Kidney capillary endothelial cell (primary cell): Measurements from ENCODE around the gene CCDC183.

Experiments
- DNase-seq: peaks from one replicate; pipeline ENCODE4 v3.0.0-alpha.2; 2018; ENCODE audit warnings: low spot score

CCDC183 gene

DNA sequence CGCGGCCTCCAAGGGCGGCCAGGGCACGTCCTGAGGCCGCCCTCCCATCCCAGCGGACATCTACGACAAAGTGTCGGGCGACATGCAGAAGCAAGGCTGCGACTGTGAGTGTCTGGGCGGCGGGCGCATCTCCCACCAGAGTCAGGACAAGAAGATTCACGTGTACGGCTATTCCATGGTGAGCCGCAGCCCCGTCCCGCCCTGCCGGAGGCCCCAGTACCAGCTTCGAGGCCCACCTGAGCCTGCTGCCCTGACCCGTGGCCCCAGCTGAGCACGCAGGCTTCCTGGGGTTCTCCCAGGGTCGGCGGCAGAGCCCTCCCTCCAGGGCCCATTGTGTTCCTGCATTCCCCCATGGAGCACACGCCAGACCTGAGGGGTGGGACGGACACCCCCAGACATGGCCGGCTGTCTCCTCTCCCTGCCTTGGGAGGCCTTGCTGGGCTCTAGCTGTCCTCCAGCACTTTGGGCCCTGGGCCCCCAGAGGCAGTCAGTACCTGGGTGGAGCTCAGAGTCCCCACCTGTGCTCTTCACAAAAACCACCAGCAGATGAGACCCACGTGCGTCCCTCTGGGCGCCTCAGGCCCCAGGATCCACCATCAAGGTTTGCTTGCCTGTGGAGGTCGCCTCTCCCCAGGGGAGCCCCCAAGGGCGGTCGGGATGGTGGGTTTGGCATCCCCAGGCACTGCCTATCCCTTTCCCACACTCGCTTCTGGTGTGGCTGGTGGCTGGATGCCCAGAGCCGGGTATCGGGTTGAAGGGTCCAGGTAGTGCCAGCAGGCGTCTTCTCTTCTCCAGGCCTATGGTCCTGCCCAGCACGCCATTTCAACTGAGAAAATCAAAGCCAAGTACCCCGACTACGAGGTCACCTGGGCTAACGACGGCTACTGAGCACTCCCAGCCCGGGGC lies 54.1 kb downstream of the CCDC183 start:
- DNase-seq = no peak

DNA sequence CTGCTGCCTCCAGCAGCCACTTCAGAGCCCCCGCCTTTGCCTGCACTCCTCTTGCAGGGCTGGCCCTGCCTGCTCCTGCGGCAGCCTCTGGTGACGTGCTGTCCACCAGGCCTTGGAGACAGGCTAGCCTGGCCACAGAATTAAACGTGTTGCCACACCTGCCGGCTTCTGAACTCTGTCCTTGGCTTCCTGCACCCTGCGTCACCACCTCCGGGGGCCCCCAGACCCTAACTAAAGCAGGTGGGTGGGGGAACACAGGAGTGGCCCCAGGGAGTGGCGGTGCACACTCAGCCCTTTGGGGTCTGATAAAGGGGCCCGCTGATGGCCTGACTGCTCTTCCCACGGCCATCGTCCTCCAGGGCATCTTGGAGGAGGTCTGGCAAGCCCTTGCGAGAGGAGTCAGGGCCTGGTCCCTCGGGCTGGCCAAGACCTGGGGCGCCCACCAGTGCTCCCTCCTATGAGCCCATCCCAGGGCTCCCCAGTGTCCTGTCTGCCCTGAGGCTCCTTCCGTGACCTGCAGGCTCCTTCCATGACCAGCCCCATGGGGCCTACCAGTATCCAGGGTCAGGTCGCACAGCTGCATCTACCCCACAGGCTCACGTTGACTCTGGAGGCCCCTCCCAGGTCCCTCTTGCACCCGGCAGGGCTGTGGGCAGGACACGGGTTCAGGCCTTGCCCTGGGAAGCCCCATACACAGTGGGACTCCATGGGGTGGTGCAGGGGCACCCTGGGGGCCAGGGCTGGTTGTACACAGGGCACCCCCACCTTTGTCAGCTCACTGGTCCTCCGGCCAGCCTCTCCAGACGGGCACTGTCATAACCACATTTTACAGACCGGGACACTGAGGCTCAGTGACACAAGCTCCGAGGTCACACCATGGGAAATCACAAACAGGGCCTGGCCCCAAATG lies 55.0 kb downstream of the CCDC183 start:
- DNase-seq = no peak

DNA sequence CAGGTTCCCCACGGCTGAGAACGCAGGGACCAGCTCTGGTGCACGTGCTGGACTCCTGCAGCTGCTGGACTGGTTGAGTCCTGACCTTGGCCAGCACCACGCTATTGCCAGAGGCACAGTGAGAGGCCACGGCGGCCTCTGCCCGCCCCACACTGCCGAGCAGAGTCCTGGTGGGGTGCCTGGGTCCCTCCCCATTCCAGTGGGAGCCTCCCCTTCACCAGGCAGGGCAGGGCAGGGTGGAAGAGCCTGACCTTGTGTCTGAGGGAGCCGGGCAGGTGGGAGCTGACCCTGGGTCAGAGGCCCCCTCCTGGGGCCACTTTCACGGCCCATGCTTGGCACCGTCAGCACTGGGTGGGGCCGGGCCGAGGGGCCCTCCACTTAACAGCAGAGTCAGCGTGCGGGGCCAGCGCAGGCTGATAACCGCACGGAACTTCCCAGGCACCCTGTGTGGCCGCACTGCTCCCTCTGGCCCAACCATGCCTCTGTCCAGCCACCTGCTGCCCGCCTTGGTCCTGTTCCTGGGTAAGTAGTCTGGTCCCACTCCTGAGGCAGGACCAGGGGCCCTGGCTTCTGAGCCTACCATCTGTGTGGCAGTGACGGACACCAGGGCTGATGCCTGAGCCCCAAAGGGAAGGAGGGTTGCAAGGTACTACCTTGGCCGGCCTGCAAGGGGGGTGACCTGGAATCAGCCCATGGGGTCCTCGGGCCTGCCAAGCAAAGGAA lies 56.0 kb downstream of the CCDC183 start, which contains the start of gene MAMDC4:
Gene MAMDC4 (plus strand): TSS at position 406 of the 723 bp plus-strand sequence. CDS start 71 bp downstream, at position 477.
- no peak for DNase-seq

DNA sequence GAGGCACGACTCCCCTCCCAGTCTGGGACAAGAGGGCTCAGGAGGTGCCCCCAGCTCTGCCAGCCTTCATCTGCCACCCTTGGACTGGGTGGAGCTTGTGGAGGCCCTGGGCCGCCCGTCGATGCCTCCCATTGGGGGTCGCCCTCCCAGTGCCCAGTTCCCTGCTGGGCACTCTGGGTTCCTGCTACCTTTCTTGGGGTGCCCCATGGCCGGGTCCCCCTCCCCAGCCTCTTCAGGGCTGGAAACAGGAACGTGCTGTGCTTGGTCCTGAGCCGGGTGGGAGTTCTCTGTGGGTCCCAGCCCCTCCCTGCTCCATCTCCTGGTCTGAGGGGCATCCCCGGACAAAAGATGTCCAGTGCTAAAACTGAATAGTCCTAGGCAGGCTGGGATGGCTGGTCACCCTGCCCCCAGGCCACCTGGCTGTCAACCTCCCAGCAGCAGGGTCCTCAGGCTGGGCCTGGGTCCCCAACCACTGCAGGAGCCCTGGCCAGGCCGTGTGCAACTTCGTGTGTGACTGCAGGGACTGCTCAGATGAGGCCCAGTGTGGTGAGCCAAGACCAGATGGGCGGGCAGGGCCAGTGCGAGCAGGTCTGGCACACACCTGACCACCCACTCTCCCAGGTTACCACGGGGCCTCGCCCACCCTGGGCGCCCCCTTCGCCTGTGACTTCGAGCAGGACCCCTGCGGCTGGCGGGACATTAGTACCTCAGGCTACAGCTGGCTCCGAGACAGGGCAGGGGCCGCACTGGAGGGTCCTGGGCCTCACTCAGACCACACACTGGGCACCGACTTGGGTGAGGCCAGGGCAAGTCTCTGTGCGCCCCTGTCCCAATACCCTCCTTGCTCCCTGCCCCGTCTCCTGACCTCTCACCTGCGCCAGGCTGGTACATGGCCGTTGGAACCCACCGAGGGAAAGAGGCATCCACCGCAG lies 56.8 kb downstream of the CCDC183 start:
- no peak for DNase-seq

DNA sequence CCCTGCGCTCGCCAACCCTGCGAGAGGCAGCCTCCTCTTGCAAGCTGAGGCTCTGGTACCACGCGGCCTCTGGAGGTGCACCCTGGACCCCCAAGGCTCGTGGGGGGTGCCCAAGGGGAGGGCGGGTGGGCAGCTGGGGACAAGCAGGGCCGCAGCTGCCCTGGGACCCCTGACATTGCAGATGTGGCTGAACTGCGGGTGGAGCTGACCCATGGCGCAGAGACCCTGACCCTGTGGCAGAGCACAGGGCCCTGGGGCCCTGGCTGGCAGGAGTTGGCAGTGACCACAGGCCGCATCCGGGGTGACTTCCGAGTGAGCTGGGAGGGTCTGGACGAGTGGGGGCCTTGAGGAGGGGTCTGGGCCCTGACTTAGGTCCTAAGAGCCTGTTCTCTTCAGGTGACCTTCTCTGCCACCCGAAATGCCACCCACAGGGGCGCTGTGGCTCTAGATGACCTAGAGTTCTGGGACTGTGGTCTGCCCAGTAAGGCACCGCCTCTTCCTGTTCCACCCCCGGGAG lies 57.5 kb downstream of the CCDC183 start:
- DNase-seq = no peak

DNA sequence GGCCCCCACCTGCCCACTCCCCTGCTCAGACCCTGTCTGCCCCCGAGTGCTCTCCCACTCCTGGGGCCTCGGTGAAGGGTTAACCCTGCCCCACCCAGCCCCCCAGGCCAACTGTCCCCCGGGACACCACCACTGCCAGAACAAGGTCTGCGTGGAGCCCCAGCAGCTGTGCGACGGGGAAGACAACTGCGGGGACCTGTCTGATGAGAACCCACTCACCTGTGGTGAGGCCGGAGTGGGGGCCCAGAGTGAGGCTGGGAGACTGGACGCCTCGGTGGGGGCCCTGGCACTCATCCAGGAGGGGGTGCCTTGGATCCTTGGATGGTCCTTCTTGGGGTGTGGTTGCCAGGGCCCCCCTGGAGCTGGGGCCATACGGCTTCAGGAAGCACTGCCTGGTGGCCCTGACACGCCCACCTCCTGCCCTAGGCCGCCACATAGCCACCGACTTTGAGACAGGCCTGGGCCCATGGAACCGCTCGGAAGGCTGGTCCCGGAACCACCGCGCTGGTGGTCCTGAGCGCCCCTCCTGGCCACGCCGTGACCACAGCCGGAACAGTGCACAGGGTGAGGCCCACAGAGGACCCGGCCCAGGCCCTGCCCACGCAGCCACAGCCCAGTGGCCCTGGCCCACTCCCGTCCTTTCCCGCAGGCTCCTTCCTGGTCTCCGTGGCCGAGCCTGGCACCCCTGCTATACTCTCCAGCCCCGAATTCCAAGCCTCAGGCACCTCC lies 58.1 kb downstream of the CCDC183 start:
- no peak for DNase-seq

DNA sequence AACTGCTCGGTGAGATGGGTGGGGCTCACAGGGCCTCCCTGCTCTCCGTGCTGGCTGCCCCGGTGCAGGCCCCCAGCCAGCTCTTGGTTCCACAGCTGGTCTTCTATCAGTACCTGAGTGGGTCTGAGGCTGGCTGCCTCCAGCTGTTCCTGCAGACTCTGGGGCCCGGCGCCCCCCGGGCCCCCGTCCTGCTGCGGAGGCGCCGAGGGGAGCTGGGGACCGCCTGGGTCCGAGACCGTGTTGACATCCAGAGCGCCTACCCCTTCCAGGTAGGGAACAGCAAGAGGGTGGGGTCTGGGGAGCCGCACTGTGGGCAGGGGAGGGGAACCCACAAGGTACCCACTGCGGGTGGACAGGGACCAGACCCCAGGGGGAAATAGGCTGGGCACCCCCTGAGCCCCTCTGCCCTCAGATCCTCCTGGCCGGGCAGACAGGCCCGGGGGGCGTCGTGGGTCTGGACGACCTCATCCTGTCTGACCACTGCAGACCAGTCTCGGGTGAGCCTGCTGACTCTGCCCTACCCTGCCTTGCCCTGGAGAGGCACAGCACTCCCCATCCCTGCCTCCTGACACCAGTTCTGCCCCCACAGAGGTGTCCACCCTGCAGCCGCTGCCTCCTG lies 58.8 kb downstream of the CCDC183 start:
- DNase-seq = no peak

DNA sequence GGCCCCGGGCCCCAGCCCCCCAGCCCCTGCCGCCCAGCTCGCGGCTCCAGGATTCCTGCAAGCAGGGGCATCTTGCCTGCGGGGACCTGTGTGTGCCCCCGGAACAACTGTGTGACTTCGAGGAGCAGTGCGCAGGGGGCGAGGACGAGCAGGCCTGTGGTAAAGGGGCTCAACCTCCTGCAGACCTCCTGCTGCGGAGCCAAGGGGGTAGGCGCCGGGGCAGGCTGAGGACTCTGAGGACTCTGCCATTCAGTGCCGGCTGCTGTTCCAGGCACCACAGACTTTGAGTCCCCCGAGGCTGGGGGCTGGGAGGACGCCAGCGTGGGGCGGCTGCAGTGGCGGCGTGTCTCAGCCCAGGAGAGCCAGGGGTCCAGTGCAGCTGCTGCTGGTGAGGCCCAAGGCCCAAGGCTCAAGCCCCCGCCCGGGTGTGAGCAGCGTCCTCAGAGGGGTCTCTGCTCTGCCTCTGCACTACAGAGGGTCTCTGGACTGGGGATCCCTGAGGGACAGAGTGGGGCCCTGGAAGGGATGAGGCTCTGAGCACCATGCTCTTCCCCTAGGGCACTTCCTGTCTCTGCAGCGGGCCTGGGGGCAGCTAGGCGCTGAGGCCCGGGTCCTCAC lies 59.4 kb downstream of the CCDC183 start:
- no peak for DNase-seq

DNA sequence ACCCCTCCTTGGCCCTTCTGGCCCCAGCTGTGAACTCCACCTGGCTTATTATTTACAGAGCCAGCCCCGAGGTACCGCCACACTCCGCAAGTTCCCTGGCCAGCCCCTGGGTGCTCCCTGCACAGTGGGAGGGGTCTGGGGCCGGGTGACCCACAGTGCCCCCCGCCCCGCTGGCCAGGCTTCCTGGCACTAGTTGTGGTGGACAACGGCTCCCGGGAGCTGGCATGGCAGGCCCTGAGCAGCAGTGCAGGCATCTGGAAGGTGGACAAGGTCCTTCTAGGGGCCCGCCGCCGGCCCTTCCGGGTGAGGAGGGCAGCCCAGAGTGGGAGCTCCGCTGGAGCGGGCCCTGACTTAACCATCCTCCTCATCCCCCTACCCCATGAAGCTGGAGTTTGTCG lies 59.9 kb downstream of the CCDC183 start:
- no peak for DNase-seq

DNA sequence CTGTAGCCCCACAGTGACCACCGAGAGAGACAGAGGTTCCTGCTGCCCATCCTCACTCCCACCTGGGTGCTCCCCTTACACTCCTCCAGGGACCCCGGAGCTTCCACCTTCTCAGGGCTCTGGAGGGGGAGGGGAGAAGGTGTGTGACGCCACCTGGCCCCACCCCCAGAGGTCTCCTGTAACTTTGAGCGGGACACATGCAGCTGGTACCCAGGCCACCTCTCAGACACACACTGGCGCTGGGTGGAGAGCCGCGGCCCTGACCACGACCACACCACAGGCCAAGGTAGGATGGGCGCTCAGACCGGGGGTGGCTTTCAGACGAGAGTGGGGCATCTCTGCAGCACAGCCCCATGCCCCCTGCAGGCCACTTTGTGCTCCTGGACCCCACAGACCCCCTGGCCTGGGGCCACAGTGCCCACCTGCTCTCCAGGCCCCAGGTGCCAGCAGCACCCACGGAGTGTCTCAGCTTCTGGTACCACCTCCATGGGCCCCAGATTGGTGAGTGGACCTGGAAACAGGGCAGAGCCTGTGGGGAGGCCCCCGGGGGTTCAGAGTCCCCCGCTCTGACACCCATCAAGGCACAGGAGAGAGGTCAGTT lies 60.5 kb downstream of the CCDC183 start:
- DNase-seq = no peak

DNA sequence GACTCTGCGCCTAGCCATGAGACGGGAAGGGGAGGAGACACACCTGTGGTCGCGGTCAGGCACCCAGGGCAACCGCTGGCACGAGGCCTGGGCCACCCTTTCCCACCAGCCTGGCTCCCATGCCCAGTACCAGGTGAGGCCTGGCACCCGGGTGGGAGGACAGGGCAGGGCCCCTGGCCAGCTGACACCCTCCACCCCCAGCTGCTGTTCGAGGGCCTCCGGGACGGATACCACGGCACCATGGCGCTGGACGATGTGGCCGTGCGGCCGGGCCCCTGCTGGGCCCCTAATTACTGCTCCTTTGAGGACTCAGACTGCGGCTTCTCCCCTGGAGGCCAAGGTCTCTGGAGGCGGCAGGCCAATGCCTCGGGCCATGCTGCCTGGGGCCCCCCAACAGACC lies 61.0 kb downstream of the CCDC183 start:
- DNase-seq = no peak
